NB4 (cell line): ENCODE measurements around the gene NCAPH2.

Source experiments
- MAX ChIP-seq: IDR thresholded peaks from 2 replicates; pipeline ENCODE4 v1.6.1; 2011; ENCODE audit warnings: low read depth, low read length
- POLR2A ChIP-seq: IDR thresholded peaks from 2 replicates; pipeline ENCODE4 v1.6.1; 2011; ENCODE audit warnings: mild to moderate bottlenecking; ENCODE audit not compliant: insufficient read length; ENCODE audit errors: extremely low read depth

- TF ChIP-seq POLR2A (no peak), MAX (peak; percentile 22; the same call in 1 of the 2 replicates)
These were observed 18.2 kb downstream of the NCAPH2 start for GRCh38 chr22:50526108-50526833.
